HEK293 (cell line): ENCODE measurements around the gene TMEM208.

Experiments
- CTCF ChIA-PET: fragments of 350-600 bp; formaldehyde crosslinking; extraction: SDS; loops from one replicate; lab custom pipeline; 2021; ENCODE audit warnings: antibody characterized with exemption; lab: Yijun Ruan, JAX
- POLR2A ChIA-PET: fragments of 300-600 bp; formaldehyde crosslinking; extraction: SDS; loops from one replicate; lab custom pipeline; 2020; ENCODE audit warnings: antibody characterized with exemption, inconsistent platforms; lab: Yijun Ruan, JAX
- H3K27ac ChIP-seq: fragments of 200-500 bp; sonication (Bioruptor generic); 2 replicates; pipeline ENCODE4 v1.5.1; 2014; ENCODE audit warnings: low read depth, low read length, control low read depth, inconsistent platforms; ENCODE audit errors: extremely low read depth
- H3K36me3 ChIP-seq, 2 experiments: fragments of 200-500 bp in 1 of 2; sonication (Bioruptor generic) in 1 of 2; 1 replicate in 1 of 2; 2 replicates in 1 of 2; pipeline ENCODE4 v1.5.1; 2014 to 2017; ENCODE audit warnings: inconsistent platforms in 2 of 2, low read length in 2 of 2; ENCODE audit not compliant: control insufficient read depth in 2 of 2, insufficient read depth in 1 of 2
- H3K4me1 ChIP-seq: fragments of 200-500 bp; sonication (Bioruptor generic); 2 replicates; pipeline ENCODE4 v1.5.1; 2014; ENCODE audit warnings: mild to moderate bottlenecking, low read length, inconsistent platforms; ENCODE audit not compliant: control insufficient read depth, insufficient read depth
- H3K4me3 ChIP-seq: 2 replicates; pipeline ENCODE4 v1.5.1; 2011; ENCODE audit warnings: low read depth, mild to moderate bottlenecking, control low read depth, low read length, moderate library complexity
- H3K9me3 ChIP-seq: fragments of 200-500 bp; sonication (Bioruptor generic); 2 replicates; pipeline ENCODE4 v1.5.1; 2014; ENCODE audit warnings: low read depth, low read length, inconsistent platforms; ENCODE audit not compliant: control insufficient read depth, insufficient read depth
- CTCF ChIP-seq: fragments of 450-650 bp; formaldehyde crosslinking; IDR thresholded peaks from 2 replicates; pipeline ENCODE4 v1.5.1; 2016; ENCODE audit warnings: missing biosample characterization, missing genetic modification characterization
- ELK4 ChIP-seq: IDR thresholded peaks from 2 replicates; pipeline ENCODE4 v1.6.1; 2011; ENCODE audit warnings: mild to moderate bottlenecking, low read depth, low read length, borderline replicate concordance
- PBX3 ChIP-seq: sonication (generic); formaldehyde crosslinking; IDR thresholded peaks from 2 replicates; pipeline ENCODE4 v1.8.1; 2022; ENCODE audit warnings: mild to moderate bottlenecking, moderate library complexity, missing genetic modification reagents
- ZFHX2 ChIP-seq: fragments of 450-650 bp; formaldehyde crosslinking; conservative IDR thresholded peaks from 2 replicates; pipeline ENCODE4 v1.5.1; 2016; ENCODE audit warnings: missing biosample characterization, missing genetic modification characterization
- ZNF266 ChIP-seq: fragments of 450-650 bp; formaldehyde crosslinking; IDR thresholded peaks from 2 replicates; pipeline ENCODE4 v1.5.1; 2016; ENCODE audit warnings: missing biosample characterization, missing genetic modification characterization, low read depth
- ZNF274 ChIP-seq, 2 experiments: fragments of 200-500 bp in 1 of 2; fragments of 450-650 bp in 1 of 2; sonication (Bioruptor generic) in 1 of 2; formaldehyde crosslinking in 1 of 2; IDR thresholded peaks; 2 replicates each; pipeline versions ENCODE4 v1.5.1 to v1.6.1; 2014 to 2016; ENCODE audit warnings: borderline replicate concordance in 1 of 2, inconsistent platforms in 1 of 2, low read length in 1 of 2, missing biosample characterization in 1 of 2, missing genetic modification characterization in 1 of 2
- ZNF394 ChIP-seq: fragments of 450-650 bp; formaldehyde crosslinking; IDR thresholded peaks from 2 replicates; pipeline ENCODE4 v1.5.1; 2016; ENCODE audit warnings: missing biosample characterization, missing genetic modification characterization, mild to moderate bottlenecking, moderate library complexity, borderline replicate concordance
- ZNF529 ChIP-seq: fragments of 450-650 bp; formaldehyde crosslinking; IDR thresholded peaks from 2 replicates; pipeline ENCODE4 v1.5.1; 2017; ENCODE audit warnings: missing genetic modification characterization, missing biosample characterization; ENCODE audit not compliant: insufficient replicate concordance
- ZNF548 ChIP-seq: fragments of 450-650 bp; formaldehyde crosslinking; IDR thresholded peaks from 2 replicates; pipeline ENCODE4 v1.5.1; 2016; ENCODE audit warnings: missing biosample characterization, missing genetic modification characterization
- ZNF549 ChIP-seq: fragments of 450-650 bp; IDR thresholded peaks from 2 replicates; pipeline ENCODE4 v1.5.1; 2018; ENCODE audit warnings: missing biosample characterization, missing genetic modification characterization, mild to moderate bottlenecking, inconsistent platforms, moderate library complexity
- ZNF610 ChIP-seq: fragments of 450-650 bp; formaldehyde crosslinking; IDR thresholded peaks from 2 replicates; pipeline ENCODE4 v1.5.1; 2016; ENCODE audit warnings: missing biosample characterization, missing genetic modification characterization, borderline replicate concordance
- ZNF629 ChIP-seq: fragments of 450-650 bp; formaldehyde crosslinking; IDR thresholded peaks from 2 replicates; pipeline ENCODE4 v1.5.1; 2017; ENCODE audit warnings: missing biosample characterization, missing genetic modification characterization
- ZNF654 ChIP-seq: fragments of 450-650 bp; formaldehyde crosslinking; IDR thresholded peaks from 2 replicates; pipeline ENCODE4 v1.5.1; 2016; ENCODE audit warnings: low read depth, missing biosample characterization, missing genetic modification characterization
- ZNF658 ChIP-seq: fragments of 450-650 bp; formaldehyde crosslinking; IDR thresholded peaks from 2 replicates; pipeline ENCODE4; 2016; ENCODE audit warnings: missing biosample characterization, missing genetic modification characterization
- ZNF660 ChIP-seq: fragments of 450-650 bp; IDR thresholded peaks from 2 replicates; pipeline ENCODE4 v1.5.1; 2018; ENCODE audit warnings: missing biosample characterization, mild to moderate bottlenecking, missing genetic modification characterization
- ZNF670 ChIP-seq: fragments of 450-650 bp; formaldehyde crosslinking; IDR thresholded peaks from 2 replicates; pipeline ENCODE4 v1.5.1; 2016; ENCODE audit warnings: missing biosample characterization, missing genetic modification characterization, low read depth
- ZSCAN5A ChIP-seq: fragments of 450-650 bp; formaldehyde crosslinking; IDR thresholded peaks from 2 replicates; pipeline ENCODE4 v1.5.1; 2016; ENCODE audit warnings: missing biosample characterization, missing genetic modification characterization
- ZXDB ChIP-seq: fragments of 450-650 bp; formaldehyde crosslinking; IDR thresholded peaks from 2 replicates; pipeline ENCODE4 v1.5.1; 2016; ENCODE audit warnings: missing biosample characterization, missing genetic modification characterization

Gene TMEM208

GRCh38 chr16:67263201-67263600 is 36.3 kb downstream of the TMEM208 start:
- Histone ChIP-seq H3K27ac (no peak overlapping the region), H3K4me1 (no peaks in the 10 kb centered on the region), H3K4me3 (no peak overlapping the region), H3K9me3 (no peaks in the 10 kb centered on the region), H3K36me3 (no peaks in the 10 kb centered on the region; a peak in 1 of 3 replicates)
- ChIA-PET POLR2A (no interaction called here), CTCF (interaction anchor here (0.8 to 1.3 kb wide), 2 partner anchors 165 kb away, joined by 3 to 4 read pairs; no protein-coding TSS in a partner anchor)
- TF ChIP-seq ELK4 (no peak), ZNF394 (tag by site-specific recombination) (no peak), ZNF670 (tag by site-specific recombination) (no peak), ZNF610 (tag by site-specific recombination) (no peak), ZNF658 (tag by site-specific recombination) (no peak), ZXDB (tag by site-specific recombination) (no peak), ZNF266 (tag by site-specific recombination) (no peak), ZNF548 (tag by site-specific recombination) (no peak), ZNF660 (no peak), ZNF549 (no peak), ZNF529 (no peak), ZNF274 (IDR thresholded peaks at IDR 0.05; ENCODE audit: low read length) (no peak), ZNF274 (tag by site-specific recombination; IDR thresholded peaks at IDR 0.05; ENCODE audit: borderline replicate concordance) (no peak), ZFHX2 (no peak), ZNF629 (no peak), PBX3 (no peak), ZSCAN5A (tag by site-specific recombination) (no peak)

- peak; percentile 40; the same call in 1 of the 2 replicates for TF ChIP-seq CTCF (tag by site-specific recombination)
- no peak for TF ChIP-seq ZNF654 (tag by site-specific recombination)
- CTCF ChIA-PET: interaction anchor here (0.6 to 1.3 kb wide), 5 partner anchors 12 to 303 kb away, joined by 3 to 4 read pairs (median 4); partner anchors contain the start of gene CES3
- Histone ChIP-seq H3K4me3 (no peak overlapping the region), H3K27ac (no peak overlapping the region), H3K4me1 (no peaks in the 10 kb centered on the region), H3K36me3 (no peaks in the 10 kb centered on the region; a peak in 1 of 3 replicates), H3K9me3 (no peaks in the 10 kb centered on the region)
- POLR2A ChIA-PET: interaction anchor here (0.5 kb wide), 1 partner anchor 169 kb away, joined by 3 read pairs; no protein-coding TSS in a partner anchor
Measured at GRCh38 chr16:67264277-67264676, 37.3 kb downstream of the TMEM208 start.
